H4 (cell line): ENCODE measurements around the gene CAMKMT. TPM values are rescaled to one million over a fixed set of nuclear protein-coding genes. Genes with fewer than 3 reads are reported as not detected.
"Not testable (repeated sequence)": the region's sequence is repeated elsewhere in the genome, so short reads cannot be mapped to it uniquely, and the experiment has no call there.

Experiments used
- DNase-seq: peaks from one replicate; pipeline ENCODE4 v3.0.0-alpha.2; 2015; ENCODE audit warnings: low spot score
- total RNA-seq: library from RNA; depleted of rRNA; stranded (reverse); fragments of >200 nt; shearing (Covaris generic); gene quantifications from 2 replicates; pipeline ENCODE4 v1.2.3, GENCODE V29; 2014

The CAMKMT gene
- total RNA-seq, 1 experiment from 2014 or later: 4.5 TPM

DNA sequence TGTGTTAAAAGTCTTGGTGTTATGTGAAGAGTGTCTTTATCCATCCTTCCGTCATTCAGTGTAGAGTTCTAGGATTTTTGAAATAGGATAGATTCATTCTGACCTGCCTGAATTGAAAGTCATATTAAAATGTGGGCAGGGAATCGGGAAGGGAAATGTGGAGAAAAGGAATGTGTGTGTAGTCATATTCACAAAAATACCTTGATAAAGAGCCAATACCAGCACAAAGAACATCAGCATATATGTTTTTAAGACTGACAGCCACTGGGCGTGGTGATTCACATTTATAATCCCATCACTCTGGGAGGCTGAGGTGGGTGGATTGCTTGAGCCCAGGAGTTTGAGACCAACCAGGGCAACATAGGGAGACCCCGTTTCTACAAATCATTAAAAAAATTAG, 188.1 kb downstream of the CAMKMT start:
- DNase-seq: no peak

DNA sequence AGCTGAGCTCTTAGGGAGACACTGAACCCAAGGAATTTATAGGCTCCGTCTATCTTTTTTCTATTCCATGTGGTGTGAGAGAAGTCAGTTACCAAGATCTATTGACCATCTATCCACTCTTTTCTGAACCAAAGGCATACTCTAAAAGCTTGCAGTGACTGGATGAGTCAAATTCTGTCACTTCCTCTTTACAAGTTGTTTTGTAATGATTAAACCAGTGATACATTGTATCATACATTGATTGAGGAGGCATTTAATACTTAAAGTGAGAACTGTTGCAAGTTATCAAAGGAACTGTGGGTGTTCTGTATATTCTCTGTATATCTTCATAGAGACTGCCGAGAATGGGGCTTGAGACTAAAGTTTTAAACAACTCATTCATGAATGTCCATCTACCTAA, 188.8 kb downstream of the CAMKMT start:
- DNase-seq: no peak

DNA sequence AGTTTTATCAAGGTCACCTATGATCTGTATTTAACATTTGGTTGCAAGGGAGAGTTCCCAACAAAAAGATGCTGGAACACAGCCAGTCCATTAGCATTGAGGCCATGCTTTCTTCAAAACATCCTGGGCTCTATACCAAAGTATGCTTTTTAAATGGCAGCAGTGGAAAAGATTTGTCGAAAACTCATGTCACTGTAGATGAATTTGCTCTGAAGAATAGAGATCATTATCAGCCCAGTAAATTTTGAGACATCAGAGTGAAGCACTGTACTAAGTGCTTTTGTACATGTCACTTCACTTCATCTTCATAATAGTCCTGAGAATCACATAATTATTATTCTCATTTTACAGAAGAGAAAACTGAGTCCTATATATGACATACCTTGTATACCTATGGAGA, 189.8 kb downstream of the CAMKMT start:
- DNase-seq: no peak

DNA sequence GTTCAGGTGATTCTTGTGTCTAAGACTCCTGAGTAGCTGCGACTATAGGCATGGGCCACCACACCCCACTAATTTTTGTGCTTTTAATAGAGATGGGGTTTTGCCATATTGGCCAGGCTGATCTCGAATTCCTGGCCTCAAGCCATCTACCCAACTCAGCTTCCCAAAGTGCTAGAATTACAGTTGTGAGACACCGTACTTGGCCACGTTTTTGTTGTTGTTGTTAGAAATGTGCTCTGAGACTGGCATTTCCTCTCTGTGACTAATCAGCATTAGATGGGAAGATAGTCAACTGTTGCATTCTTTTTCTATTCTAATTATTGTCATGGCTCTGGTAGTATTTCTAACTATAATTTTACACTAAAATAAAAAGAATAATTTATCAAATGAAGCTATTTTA, 191.7 kb downstream of the CAMKMT start:
- peak; percentile 35 for DNase-seq

DNA sequence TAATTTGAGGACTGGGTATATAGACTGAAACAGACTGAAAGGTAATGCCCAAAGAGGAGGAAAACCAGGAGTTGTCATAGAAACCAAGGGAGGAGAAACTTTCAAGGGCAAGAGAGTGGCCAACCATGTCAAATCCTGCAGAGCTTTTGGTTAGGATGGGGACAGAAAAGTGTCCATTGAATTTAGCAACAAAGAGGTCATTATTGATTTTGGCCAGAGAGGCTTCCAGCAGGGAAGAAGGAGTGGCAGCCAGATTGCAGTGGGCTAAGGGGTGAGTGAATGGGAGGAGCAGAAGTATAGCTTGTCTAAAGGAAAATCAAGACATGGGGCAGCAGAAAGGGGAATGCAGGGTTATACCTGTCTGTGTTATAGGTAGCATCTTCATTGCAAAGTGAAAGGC, 194.0 kb downstream of the CAMKMT start:
- no peak for DNase-seq

DNA sequence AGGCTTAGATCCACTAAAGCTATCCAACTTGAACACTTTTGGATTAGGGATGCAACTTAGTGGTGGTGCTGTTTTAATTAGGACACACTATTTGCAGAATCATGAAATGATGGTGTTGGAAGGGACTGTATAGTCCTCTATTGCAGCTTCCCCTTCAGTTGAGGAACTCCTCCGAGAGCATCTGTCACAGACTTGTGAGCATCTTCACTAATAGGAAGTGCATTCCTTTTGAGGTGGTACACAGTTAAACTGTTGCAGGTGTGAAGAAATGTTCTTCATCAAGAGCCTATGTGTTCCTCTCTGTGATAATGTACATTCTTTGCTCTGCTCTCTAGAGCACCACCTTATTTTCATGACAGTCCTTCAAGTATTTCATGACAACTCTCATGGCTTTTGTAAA, 197.4 kb downstream of the CAMKMT start:
- no peak for DNase-seq

DNA sequence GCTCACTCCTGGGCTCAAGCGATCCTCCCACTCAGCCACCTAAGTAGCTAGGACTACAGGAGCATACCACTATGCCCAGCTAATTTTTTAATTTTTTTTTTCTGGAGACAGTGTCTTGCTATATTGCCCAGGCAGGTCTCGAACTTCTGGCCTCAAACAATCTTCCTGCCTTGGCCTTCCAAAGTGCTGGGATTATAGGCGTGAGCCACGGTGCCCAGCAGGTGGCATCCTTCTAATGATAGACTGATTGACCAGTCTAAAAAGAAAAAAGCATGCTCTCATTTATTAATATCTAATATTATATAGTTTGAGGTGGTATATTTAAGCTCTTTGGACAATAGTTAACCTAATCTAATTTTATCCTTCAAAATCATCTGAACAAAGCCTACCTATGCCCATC, 198.6 kb downstream of the CAMKMT start:
- no peak for DNase-seq

DNA sequence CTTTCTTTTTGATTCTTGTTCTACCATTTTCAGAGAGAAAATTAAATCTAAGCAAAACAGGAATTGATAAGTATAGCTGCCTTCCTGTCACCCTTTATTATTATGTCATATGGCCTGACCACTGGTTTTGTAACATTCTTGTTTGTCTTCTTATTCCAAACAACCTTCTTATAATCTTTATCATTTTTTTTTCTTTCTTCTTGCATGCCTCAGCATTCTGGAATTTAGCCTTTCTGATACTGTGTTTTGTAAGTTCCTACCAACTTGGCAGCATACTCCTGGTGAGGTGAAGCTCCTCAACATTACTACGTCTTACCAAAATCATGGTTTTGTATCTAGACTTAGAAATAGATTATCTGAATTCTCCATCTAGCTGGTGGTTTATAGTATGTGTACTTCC, 199.2 kb downstream of the CAMKMT start:
- no peak for DNase-seq

DNA sequence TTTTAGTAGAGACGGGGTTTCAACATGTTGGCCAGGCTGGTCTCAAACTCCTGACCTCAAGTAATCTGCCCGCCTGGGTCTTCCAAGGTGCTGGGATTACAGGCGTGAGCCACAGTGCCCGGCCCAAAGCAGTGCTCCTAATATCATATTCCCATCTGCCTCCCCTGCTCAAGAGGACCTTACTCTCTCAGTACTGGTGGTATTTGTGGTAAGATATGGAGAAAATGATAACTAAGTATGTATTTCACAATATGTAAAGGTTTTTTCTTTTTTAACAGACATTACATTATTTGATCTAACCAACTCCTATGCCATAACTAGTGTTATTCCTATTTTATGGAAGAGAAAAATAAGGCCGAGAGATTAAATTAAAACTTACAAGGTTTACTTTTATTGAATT, 201.0 kb downstream of the CAMKMT start:
- DNase-seq: no peak

DNA sequence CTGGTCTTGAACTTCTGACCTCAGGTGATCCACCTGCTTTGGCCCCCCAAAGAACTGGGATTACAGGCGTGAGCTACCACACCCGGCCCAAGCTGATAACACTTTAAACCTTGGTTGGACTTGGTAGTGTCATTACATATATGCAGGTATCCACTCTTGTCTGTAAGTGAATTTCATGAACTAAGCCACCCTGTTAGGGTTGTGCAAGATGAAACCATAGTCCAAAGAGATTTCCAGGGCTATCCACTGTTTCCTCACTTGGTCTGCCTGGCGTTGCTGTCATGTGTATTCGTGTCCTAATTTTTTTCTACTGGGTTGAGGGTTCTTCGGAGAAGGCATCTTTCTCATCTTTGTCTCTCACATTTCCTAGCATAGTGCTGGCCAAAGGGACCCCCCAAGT, 203.0 kb downstream of the CAMKMT start:
- no peak for DNase-seq

DNA sequence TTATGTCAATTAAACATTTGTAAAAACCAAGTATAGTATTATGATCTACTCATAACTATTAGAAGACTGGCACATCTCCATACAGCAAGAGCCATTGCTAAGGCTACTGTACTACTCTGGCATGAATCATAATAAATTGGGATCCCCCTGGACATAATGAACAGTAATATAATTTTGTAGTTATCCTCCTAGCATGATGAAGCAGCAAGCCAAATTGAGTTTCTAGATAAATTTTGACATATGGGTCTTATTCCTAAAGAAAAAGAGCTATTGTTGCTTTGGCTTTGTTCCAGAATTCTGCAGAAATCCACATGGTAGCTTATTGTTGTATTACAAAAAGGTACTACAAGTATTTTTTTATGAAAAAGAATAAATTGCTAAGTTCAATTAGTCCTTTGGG, 204.3 kb downstream of the CAMKMT start:
- no peak for DNase-seq

DNA sequence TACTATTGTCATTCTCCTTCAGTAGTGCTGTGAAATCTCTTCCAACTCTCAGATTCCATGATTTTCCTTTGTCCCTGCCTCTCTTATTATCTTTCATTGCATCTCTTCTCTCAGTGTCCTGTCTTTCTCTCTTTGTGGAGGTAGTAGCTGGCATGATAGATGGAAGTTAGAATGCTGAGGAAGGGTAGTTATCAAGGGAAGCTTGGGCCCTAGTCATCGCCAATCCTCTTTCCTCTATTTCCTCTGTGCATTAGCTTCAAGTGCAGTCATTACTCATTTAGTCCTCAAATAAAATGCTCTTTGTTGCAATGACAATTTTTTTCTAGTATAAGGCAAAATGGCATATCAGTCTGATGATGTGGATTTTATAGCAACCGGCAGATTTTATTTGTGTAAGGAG, 207.7 kb downstream of the CAMKMT start:
- no peak for DNase-seq

DNA sequence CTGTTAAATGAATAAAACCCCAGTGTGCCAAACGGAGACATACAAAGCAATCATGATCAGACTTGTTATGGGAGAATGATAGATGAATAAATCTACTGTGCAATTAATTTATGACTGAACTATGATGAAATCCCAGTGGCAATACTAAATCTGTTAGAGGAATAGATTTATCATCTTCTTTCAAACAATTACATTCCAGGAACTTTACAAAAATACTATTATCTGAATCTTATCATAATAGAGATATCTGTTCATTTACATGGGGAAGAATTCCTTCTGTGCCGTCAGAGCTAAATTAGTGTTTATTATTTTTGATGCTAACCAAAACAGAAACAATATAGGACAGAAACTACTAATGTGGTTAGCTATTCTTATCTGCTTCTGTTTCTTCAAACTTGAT, 208.5 kb downstream of the CAMKMT start:
- no peak for DNase-seq

DNA sequence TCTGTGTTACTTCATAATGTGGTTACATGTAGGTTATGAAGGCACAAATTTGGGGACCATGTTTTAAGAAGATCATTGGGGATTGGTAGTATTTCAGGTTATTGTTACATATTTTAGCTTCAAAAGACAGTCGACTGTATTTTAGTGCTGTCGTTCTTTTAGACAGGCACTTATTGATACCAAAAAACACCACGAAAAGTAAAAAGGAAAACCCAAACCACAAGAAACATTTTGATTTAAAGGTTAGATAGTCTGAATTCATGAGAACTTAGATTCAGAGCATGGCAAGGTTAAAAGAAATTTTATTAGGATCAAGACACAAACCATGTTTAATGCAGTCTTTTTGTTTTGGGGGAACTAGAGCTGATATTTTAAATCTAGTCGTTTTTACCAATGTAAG, 209.0 kb downstream of the CAMKMT start:
- DNase-seq: no peak

DNA sequence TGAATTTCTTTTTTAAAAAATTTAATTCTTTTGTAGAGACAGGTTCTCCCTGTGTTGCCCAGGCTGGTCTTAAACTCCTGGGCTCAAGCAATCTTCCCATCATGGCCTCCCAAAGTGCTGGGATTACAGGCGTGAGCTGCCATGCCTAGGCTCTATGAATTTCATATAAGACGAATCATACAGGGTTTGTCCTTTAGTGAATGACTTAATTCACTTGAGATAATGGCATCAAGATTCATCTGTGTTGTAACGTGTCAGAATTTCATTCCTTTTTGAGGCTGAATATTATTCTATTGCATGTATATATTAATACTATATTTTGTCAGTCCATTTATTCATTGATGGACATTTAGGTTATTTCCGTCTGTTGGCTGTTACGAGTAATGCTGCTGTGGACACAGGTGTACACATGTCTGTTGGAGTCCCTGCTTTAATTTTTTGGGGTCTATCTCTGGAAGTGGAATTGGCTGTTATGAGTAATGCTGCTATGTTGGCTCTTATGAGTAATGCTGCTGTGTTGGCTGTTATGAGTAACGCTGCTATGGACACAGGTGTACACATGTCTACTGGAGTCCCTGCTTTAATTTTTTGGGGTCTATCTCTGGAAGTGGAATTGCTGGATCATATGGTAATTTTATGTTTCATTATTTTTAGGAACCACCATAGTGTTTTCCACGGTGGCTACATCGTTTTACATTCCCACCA, 210.6 kb downstream of the CAMKMT start:
- DNase-seq: no peak

DNA sequence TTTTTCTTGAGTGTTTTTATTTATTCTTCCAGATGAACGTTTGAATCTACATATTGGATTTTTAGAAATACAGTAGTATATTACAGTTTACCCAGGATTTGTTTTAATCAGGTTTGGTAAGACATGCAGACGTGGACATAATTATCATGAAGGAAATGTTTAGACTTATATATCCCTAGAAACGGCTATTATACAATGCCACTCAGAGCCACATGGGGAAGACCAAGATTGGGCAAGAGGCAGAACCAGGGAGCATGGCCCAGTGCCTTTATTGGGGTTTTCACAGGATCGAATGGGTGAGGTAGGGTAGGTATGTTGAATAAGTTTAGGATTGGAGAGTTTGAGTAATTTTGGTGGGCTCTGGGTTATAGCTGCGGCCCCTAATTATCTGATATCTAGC, 212.2 kb downstream of the CAMKMT start:
- no peak for DNase-seq

DNA sequence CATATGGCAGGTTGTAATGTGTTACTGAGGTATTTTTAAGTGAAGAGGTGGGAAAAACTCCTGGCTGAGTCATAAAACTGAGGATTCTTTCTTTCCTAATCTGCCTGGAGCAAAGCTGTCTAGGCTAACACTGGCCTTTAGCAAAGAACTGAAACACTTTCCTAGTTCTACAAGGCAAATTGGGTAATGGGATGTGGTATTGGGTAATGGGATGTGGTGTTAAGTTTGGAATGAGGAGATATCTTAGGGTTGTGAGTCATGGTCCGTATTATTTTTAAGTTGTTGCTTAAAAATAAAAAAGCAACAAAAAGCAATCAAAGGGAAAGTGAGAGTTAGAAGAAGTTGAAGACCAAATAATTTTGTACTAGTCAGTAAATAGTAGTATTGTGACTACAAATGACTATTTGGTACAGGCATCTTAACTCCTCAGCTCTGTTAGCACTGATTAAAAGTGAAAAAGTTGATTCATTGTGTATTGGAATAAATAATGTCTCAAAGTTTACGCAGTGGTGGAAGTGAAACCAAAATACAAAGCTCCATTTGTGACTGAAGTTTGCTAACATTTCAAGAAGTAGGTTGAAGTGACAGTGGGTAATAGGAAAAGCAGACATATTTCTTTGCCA, 216.8 kb downstream of the CAMKMT start:
- peak; percentile 48 for DNase-seq

DNA sequence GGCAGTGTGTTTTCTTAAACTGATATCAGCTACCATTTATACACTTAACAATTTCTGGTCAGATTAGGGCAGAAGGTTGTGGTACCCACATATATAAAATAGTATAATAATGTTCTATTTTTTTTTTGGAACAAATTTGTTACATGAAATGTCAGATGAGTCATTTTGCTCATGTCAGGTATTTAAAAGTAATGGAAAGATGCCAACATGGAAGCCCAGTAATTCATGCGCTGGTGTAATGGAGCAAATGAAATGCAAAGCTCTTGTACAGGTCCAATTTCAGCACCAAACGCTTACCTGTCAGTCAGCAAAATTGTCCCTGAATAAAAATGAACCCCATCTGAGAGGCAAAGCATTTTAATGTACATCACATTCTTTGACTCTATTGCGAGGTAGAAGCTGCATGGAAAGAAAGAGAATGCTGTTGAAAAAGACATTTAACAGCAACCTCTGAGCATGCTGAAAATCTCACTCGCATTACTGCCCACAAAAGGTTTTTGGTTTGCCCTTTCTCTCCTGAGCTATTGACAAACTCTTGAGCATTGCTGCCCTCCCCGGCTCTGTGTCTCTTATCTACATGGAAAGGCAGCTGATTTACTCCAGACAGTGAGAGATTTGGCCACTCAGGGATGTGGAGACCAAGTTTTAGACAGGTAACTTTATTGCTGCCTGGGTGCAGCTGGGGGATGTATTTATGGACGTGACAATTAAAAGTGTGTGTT, 217.5 kb downstream of the CAMKMT start:
- no peak for DNase-seq

DNA sequence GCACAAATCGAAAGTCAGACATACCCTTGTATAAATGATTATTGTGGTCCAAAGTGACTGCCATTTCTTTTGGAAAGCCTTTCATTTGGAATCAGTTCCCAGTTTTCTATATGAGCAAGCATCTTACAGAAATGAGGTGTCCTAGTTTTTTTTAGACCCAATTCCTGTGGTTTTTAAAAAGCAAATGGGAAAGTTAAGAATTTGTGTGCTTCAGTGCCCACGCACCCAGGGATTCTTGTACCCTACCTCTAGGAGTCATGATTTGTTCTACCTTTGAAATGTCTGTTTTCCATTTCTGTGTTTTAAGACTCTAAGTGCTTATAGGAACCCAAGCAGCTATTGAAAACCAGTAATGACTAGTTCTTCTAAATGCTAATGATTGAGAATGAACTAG, 218.1 kb downstream of the CAMKMT start:
- no peak for DNase-seq

DNA sequence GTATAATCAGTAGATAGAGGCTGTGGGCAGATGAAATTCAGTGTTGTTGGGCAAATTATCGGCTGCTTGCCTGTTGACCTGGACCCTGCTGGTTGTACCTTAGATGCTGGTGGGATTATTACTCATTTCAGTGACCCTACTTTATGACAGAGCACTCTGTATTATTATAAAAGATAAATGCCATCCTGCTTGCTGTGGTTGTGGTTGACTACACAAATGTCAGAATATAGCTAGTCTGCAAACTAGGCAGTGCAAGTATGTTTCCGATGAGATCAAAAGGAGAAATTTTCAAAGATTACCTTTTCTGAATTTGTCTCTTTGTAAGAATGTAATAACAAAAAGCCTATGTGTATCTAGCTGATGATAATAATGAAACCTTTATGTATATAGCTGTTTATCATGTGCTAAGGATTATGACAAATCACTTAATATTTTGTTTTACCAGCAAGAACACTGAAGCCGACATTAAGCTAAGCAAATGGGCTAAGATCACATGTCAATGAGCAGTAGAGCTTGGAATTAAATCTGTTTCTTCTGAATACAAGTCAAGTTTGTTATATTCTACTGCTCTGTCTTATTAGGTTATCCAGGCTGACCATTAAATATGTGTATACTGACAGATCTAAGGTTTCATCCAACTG, 219.2 kb downstream of the CAMKMT start:
- no peak for DNase-seq

DNA sequence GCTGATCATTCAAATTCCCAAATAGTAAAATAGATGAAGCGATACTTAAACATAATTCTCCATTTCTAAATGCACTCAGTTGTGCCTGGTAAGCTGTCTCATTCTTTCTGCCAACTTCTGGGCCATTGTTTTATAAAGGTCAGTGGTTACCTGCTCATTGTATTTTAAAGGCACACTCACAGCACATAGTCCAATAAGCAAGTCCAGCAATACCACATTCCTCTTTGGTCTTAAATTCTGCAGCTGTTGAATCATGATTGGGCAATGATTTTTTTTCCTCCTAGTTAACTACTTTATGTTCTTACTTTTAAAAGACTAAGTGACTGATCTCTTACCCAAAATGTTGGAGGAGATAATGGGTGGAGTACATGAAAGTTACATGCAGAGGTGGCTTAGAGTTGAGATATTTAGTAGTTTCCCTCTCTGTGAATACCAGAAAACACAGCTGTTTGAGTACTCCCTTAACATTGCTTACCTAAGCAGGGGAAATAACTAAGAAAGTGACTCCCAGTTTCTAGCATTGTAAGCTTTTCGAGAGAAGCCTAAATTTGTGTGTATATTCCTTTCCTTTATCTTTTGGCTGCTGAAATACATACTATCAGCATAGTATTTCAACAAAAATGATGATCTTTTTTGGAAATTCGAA, 220.7 kb downstream of the CAMKMT start:
- no peak for DNase-seq

DNA sequence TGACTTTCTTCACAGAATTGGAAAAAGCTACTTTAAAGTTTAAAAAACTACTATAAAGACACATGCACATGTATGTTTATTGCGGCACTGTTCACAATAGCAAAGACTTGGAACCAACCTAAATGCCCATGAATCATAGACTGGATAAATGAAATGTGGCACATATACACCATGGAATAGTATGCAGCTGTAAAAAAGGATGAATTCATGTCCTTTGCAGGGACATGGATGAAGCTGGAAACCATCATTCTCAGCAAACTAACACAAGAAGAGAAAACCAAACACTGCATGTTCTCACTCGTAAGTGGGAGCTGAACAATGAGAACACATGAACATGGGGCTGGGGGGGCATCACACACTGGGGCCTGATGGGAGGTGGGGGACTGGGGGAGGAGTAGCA, 233.9 kb downstream of the CAMKMT start:
- not testable (repeated sequence) for DNase-seq
